Fibroblast of villous mesenchyme (primary cell): ENCODE data around the gene RPL13. TPM values are rescaled to one million over a fixed set of nuclear protein-coding genes. Genes with fewer than 3 reads are reported as not detected.

Source experiments
- DNase-seq: peaks from one replicate; pipeline ENCODE4 v3.0.0-alpha.2; 2010; ENCODE audit warnings: low read depth
- H3K4me3 ChIP-seq: 2 replicates; pipeline ENCODE4 v1.5.1; 2011; ENCODE audit warnings: low read depth, mild to moderate bottlenecking, low read length
- CTCF ChIP-seq: IDR thresholded peaks from 2 replicates; pipeline ENCODE4 v1.5.1; 2012; ENCODE audit warnings: low read depth, mild to moderate bottlenecking, low read length; ENCODE audit not compliant: insufficient read depth
- total RNA-seq: library from RNA; depleted of rRNA; stranded (reverse); fragments of >200 nt; gene quantifications from 2 replicates; pipeline ENCODE4 v1.2.3, GENCODE V29; 2012

Gene RPL13
- total RNA-seq, 1 donor, result 1,832 TPM

- TF ChIP-seq CTCF, result no peak
- no peak for DNase-seq
- H3K4me3 ChIP-seq, result no peak overlapping the region
These were observed 12.0 kb upstream of the RPL13 start for GRCh38 chr16:89548344-89549006.

DNA sequence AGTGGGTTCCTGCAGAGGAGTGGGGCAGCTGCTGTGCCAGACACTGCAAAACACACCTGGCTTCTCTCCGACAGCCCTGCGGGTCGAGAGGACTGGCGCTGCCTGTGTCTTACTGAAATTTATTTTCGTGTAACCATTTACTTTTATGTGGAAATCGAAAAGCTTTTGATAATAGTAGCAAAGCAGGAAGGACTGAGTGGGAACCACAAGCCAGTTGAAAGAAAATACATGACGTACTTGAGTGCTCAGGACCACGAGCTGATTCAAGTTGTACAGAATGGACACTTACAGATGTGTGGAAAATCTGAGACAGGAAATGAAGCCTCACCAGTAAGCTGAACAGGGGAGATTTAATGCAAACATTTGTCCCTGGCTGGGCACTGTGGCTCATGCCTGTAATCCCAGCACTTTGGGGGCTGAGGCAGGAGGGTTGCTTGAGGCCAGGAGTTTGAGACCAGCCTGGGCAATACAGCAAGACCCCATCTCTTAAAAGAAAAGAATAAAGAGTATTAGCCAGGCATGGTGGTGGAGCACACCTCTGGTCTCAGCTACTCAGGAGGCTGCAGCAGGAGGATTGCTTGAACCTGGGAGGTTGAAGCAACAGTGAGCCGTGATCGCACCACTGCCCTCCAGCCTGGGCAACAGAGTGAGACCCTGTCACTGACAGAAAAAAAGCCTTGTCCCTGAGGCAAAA, 11.3 kb upstream of the RPL13 start:
- no peak for DNase-seq
- no peak for TF ChIP-seq CTCF
- no peak overlapping the region for H3K4me3 ChIP-seq

- DNase-seq, result no peak
- TF ChIP-seq CTCF, result no peak
- no peak overlapping the region for H3K4me3 ChIP-seq
These were observed 10.0 kb upstream of the RPL13 start for GRCh38 chr16:89550421-89551007.

- TF ChIP-seq CTCF, result no peak
- no peak for DNase-seq
- H3K4me3 ChIP-seq, result no peak overlapping the region
These were observed 8.2 kb upstream of the RPL13 start for GRCh38 chr16:89552329-89552728.

GRCh38 chr16:89552913-89553312, 7.6 kb upstream of the RPL13 start:
- DNase-seq, result no peak
- no peak for TF ChIP-seq CTCF
- H3K4me3 ChIP-seq, result no peak overlapping the region

GRCh38 chr16:89553733-89554132, 6.7 kb upstream of the RPL13 start:
- no peak overlapping the region for H3K4me3 ChIP-seq
- DNase-seq, result no peak
- no peak for TF ChIP-seq CTCF
